Prostate gland (tissue), 2 donors: ENCODE results near the gene PHAF1.

ENCODE experiments used
- CTCF ChIP-seq, 4 experiments: fragments of 200-600 bp in 2 of 4; fragments of 450-650 bp in 2 of 4; sonication (generic) in 2 of 4; IDR thresholded peaks; 1 replicate in 3 of 4; 2 replicates in 1 of 4; pipeline ENCODE4 v1.5.1; 2016 to 2019; ENCODE audit warnings: antibody characterized with exemption in 4 of 4, mild to moderate bottlenecking in 2 of 4, moderate library complexity in 2 of 4
- POLR2A ChIP-seq: fragments of 450-650 bp; IDR thresholded peaks from one replicate; pipeline ENCODE4 v1.6.1; 2016; ENCODE audit warnings: antibody characterized with exemption, mild to moderate bottlenecking

GRCh38 chr16:67147437-67148140 lies 37.8 kb downstream of the PHAF1 start:
- TF ChIP-seq POLR2A: no peak
- TF ChIP-seq CTCF (IDR thresholded peaks at IDR 0.05): no peak
